A549 treated with CpdA at 1 μM for 4 hours (cell line): ENCODE data around the gene IQCF6. TPM values are rescaled to one million over a fixed set of nuclear protein-coding genes. Genes with fewer than 3 reads are reported as not detected.

Experiments used
- total RNA-seq: library from RNA; stranded (reverse); fragments of 200-300 nt; extraction: Qiagen RNA extraction; gene quantifications from 5 replicates; pipeline ENCODE4 v1.2.3, GENCODE V29; 2022; ENCODE audit warnings: low read depth

Gene IQCF6
- not detected in 5 replicates for total RNA-seq

GRCh38 chr3:51779137-51779536, at the start of gene IQCF6:
Gene IQCF6 (minus strand): TSS chr3:51779237. CDS start chr3:51779224, 13 bp downstream.

Other genes with a start within 250 kb of the IQCF6 start
- 3.5 to 5.6 TPM (median 4.0 TPM) in 5 replicates for gene RAD54L2, start 240.5 kb downstream of the IQCF6 start, total RNA-seq
- 55.0 to 71.5 TPM (median 68.1 TPM) in 5 replicates for gene TEX264, start 108.0 kb downstream of the IQCF6 start, total RNA-seq
- gene GRM2, start 72.2 kb downstream of the IQCF6 start, total RNA-seq, result 0.05 to 0.18 TPM (median 0.09 TPM) in 4 of 5 replicates, not detected in the other
- gene IQCF2, start 82.4 kb upstream of the IQCF6 start, total RNA-seq, result not detected in 5 replicates
- gene IQCF5, start 96.4 kb upstream of the IQCF6 start, total RNA-seq, result not detected in 5 replicates
- 0.07 to 0.44 TPM in 2 of 5 replicates, not detected in the others for gene IQCF1, start 124.1 kb upstream of the IQCF6 start, total RNA-seq
- gene RRP9, start 162.7 kb upstream of the IQCF6 start, total RNA-seq, result 38.9 to 52.7 TPM (median 50.9 TPM) in 5 replicates
- gene PARP3, start 163.1 kb upstream of the IQCF6 start, total RNA-seq, result 8.1 to 11.6 TPM (median 8.9 TPM) in 5 replicates
- 0.07 TPM in 1 of 5 replicates, not detected in the others for gene GPR62, start 176.1 kb upstream of the IQCF6 start, total RNA-seq
- 11.0 to 13.8 TPM (median 12.3 TPM) in 5 replicates for gene PCBP4, start 188.2 kb upstream of the IQCF6 start, total RNA-seq
- 24.7 to 33.5 TPM (median 33.1 TPM) in 5 replicates for gene ABHD14B, start 194.8 kb upstream of the IQCF6 start, total RNA-seq
- gene ABHD14A, start 195.8 kb upstream of the IQCF6 start, total RNA-seq, result 10.1 to 16.2 TPM (median 14.8 TPM) in 5 replicates
- 20.8 to 30.2 TPM (median 28.3 TPM) in 5 replicates for gene ACY1, start 204.3 kb upstream of the IQCF6 start, total RNA-seq
- gene RPL29, start 216.7 kb upstream of the IQCF6 start, total RNA-seq, result 1,289 to 1,406 TPM (median 1,382 TPM) in 5 replicates